WTC11 (cell line): ENCODE results near the gene ABTB2. TPM values are rescaled to one million over a fixed set of nuclear protein-coding genes. Genes with fewer than 3 reads are reported as not detected.

Experiments used
- ATAC-seq: fragments of 200-7000 bp; cut with Tn5 transposase; 2 replicates; pipeline ENCODE4 v1.10.0; 2021; ENCODE audit warnings: mild to moderate bottlenecking, moderate library complexity
- CTCF ChIA-PET: fragments of 300-600 bp; sonication (Branson Sonifier 250); formaldehyde crosslinking; loops from one replicate; lab custom pipeline; 2021; ENCODE audit warnings: antibody characterized with exemption; lab: Charles Lee
- POLR2A ChIA-PET: fragments of 350-600 bp; sonication (Branson Sonifier 250); formaldehyde crosslinking; loops from one replicate; lab custom pipeline; 2021; ENCODE audit warnings: antibody characterized with exemption; lab: Charles Lee
- DNase-seq: peaks from one replicate; pipeline ENCODE4 v3.0.0; 2021; ENCODE audit warnings: low spot score
- H3K27ac Mint-ChIP-seq: 2 replicates; pipeline ENCODE4 v1.8.0; 2021; ENCODE audit warnings: mixed read lengths
- H3K27me3 Mint-ChIP-seq: 2 replicates; pipeline ENCODE4 v1.8.0; 2021; ENCODE audit warnings: low read depth, mild to moderate bottlenecking, moderate library complexity, mixed read lengths
- H3K36me3 Mint-ChIP-seq: 2 replicates; pipeline ENCODE4 v1.8.0; 2021; ENCODE audit warnings: mixed read lengths
- H3K4me1 Mint-ChIP-seq: 2 replicates; pipeline ENCODE4 v1.8.0; 2022; ENCODE audit warnings: mixed read lengths
- H3K4me3 Mint-ChIP-seq: 2 replicates; pipeline ENCODE4 v1.8.0; 2021; ENCODE audit warnings: mild to moderate bottlenecking, moderate library complexity, mixed read lengths
- H3K9me3 Mint-ChIP-seq: 2 replicates; pipeline ENCODE4 v1.8.0; 2021; ENCODE audit warnings: mixed read lengths
- CREB1 ChIP-seq: sonication (generic); formaldehyde crosslinking; IDR thresholded peaks from 2 replicates; pipeline ENCODE4 v1.8.0; 2023; ENCODE audit warnings: mild to moderate bottlenecking, missing genetic modification reagents
- ETV6 ChIP-seq: sonication (generic); formaldehyde crosslinking; IDR thresholded peaks from 2 replicates; pipeline ENCODE4 v1.8.1; 2022; ENCODE audit warnings: mild to moderate bottlenecking, missing genetic modification reagents
- FOXK1 ChIP-seq: sonication (generic); formaldehyde crosslinking; IDR thresholded peaks from 2 replicates; pipeline ENCODE4 v1.8.0; 2022; ENCODE audit warnings: mild to moderate bottlenecking, moderate library complexity, missing genetic modification reagents
- HMGA2 ChIP-seq: fragments of 250-450 bp; sonication (Bioruptor Pico); IDR thresholded peaks from 2 replicates; pipeline ENCODE4 v1.4.0; 2021; ENCODE audit warnings: mild to moderate bottlenecking, moderate library complexity
- JUN ChIP-seq: sonication (generic); formaldehyde crosslinking; IDR thresholded peaks from 2 replicates; pipeline ENCODE4 v1.8.0; 2023; ENCODE audit warnings: mild to moderate bottlenecking, missing genetic modification reagents
- NFATC4 ChIP-seq: fragments of 250-450 bp; sonication (Bioruptor Pico); IDR thresholded peaks from 2 replicates; pipeline ENCODE4 v1.9.0; 2021; ENCODE audit warnings: mild to moderate bottlenecking
- NFE2L1 ChIP-seq: sonication (generic); formaldehyde crosslinking; IDR thresholded peaks from 2 replicates; pipeline ENCODE4 v1.8.1; 2023; ENCODE audit warnings: missing genetic modification reagents
- NFYB ChIP-seq: sonication (generic); formaldehyde crosslinking; conservative IDR thresholded peaks from 2 replicates; pipeline ENCODE4 v1.8.0; 2022; ENCODE audit warnings: low read depth, missing genetic modification reagents
- OVOL2 ChIP-seq: fragments of 250-450 bp; sonication (Bioruptor Pico); IDR thresholded peaks from 2 replicates; pipeline ENCODE4 v1.9.0; 2021; ENCODE audit warnings: mild to moderate bottlenecking, borderline replicate concordance
- TCF7 ChIP-seq: sonication (generic); formaldehyde crosslinking; IDR thresholded peaks from 2 replicates; pipeline ENCODE4 v1.8.0; 2022; ENCODE audit warnings: mild to moderate bottlenecking, low read depth, missing genetic modification reagents, moderate library complexity
- ZNF232 ChIP-seq: sonication (generic); formaldehyde crosslinking; IDR thresholded peaks from 2 replicates; pipeline ENCODE4 v1.8.0; 2022; ENCODE audit warnings: mild to moderate bottlenecking, missing genetic modification reagents
- ZNF423 ChIP-seq: fragments of 250-450 bp; sonication (Bioruptor Pico); IDR thresholded peaks from 2 replicates; pipeline ENCODE4 v2.1.2; 2022; ENCODE audit warnings: mild to moderate bottlenecking, moderate library complexity
- total RNA-seq: library from RNA; stranded (reverse); gene quantifications from 3 replicates; pipeline ENCODE4 v1.2.3, GENCODE V29; 2021
- TF ChIP-seq, protein P1 (sequence below): sonication (generic); formaldehyde crosslinking; IDR thresholded peaks from 2 replicates; pipeline ENCODE4 v1.8.1; 2023; ENCODE audit warnings: mild to moderate bottlenecking, missing genetic modification reagents, moderate library complexity
- TF ChIP-seq, protein P2 (sequence below): sonication (generic); formaldehyde crosslinking; IDR thresholded peaks from 2 replicates; pipeline ENCODE4 v1.8.1; 2022; ENCODE audit warnings: missing genetic modification reagents, borderline replicate concordance
- TF ChIP-seq, protein P3 (sequence below): sonication (generic); formaldehyde crosslinking; IDR thresholded peaks from 2 replicates; pipeline ENCODE4 v1.8.0; 2023; ENCODE audit warnings: missing genetic modification reagents, mild to moderate bottlenecking, borderline replicate concordance
- TF ChIP-seq, protein P4 (sequence below): sonication (generic); formaldehyde crosslinking; IDR thresholded peaks from 2 replicates; pipeline ENCODE4 v1.8.0; 2023; ENCODE audit warnings: missing genetic modification reagents
- TF ChIP-seq, protein P5 (sequence below): sonication (generic); formaldehyde crosslinking; IDR thresholded peaks from 2 replicates; pipeline ENCODE4 v1.8.0; 2022; ENCODE audit warnings: mild to moderate bottlenecking, missing genetic modification reagents
- TF ChIP-seq, protein P6 (sequence below): sonication (generic); formaldehyde crosslinking; conservative IDR thresholded peaks from 2 replicates; pipeline ENCODE4 v1.8.1; 2023; ENCODE audit warnings: mild to moderate bottlenecking, low read depth, missing genetic modification reagents, moderate library complexity
- TF ChIP-seq, protein P7 (sequence below): sonication (generic); formaldehyde crosslinking; IDR thresholded peaks from 2 replicates; pipeline ENCODE4 v1.8.1; 2022; ENCODE audit warnings: mild to moderate bottlenecking, missing genetic modification reagents, moderate library complexity, borderline replicate concordance

ABTB2 gene
- total RNA-seq, 1 experiment from 2014 or later, result 12.8 TPM

DNA sequence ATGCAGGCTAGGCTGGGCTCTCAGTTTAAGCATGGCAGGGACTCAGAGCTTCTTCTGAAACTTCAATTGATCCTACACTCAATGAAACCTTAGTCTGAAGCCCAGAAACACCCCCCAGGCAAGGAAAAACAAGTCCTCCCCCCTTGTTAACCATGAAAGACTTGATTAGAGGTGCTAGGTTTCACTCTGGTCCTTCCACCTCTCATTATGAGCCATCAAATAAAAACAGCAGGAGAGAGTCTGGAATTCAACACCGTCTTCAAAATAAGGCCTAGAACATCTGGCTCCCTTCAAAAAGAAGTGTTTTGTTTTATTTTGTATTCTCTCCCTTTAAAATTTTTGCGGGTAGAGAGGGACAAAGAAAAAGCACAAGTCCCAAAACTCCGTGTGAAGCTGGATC, 156.7 kb downstream of the ABTB2 start:
- ATAC-seq (no peak), DNase-seq (no peak)
- Mint-ChIP-seq H3K9me3 (no peaks in the 10 kb centered on the region), H3K4me3 (no peak overlapping the region), H3K4me1 (peaks cover 54% of the 10 kb centered on the region), H3K36me3 (peaks cover 3% of the 10 kb centered on the region; the same call in 1 of the 2 replicates), H3K27me3 (no peaks in the 10 kb centered on the region), H3K27ac (no peak overlapping the region)
- TF ChIP-seq ZNF232 (CRISPR knock-in tag) (no peak), ZNF423 (CRISPR knock-in tag) (no peak), NFATC4 (CRISPR knock-in tag) (no peak), FOXK1 (CRISPR knock-in tag) (no peak), ETV6 (CRISPR knock-in tag) (no peak), TCF7 (CRISPR knock-in tag) (no peak), HMGA2 (CRISPR knock-in tag) (no peak), OVOL2 (no peak), JUN (no peak), NFYB (no peak)
- TF ChIP-seq, protein P1, sequence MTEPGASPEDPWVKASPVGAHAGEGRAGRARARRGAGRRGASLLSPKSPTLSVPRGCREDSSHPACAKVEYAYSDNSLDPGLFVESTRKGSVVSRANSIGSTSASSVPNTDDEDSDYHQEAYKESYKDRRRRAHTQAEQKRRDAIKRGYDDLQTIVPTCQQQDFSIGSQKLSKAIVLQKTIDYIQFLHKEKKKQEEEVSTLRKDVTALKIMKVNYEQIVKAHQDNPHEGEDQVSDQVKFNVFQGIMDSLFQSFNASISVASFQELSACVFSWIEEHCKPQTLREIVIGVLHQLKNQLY, result no peak
- TF ChIP-seq, protein P2, sequence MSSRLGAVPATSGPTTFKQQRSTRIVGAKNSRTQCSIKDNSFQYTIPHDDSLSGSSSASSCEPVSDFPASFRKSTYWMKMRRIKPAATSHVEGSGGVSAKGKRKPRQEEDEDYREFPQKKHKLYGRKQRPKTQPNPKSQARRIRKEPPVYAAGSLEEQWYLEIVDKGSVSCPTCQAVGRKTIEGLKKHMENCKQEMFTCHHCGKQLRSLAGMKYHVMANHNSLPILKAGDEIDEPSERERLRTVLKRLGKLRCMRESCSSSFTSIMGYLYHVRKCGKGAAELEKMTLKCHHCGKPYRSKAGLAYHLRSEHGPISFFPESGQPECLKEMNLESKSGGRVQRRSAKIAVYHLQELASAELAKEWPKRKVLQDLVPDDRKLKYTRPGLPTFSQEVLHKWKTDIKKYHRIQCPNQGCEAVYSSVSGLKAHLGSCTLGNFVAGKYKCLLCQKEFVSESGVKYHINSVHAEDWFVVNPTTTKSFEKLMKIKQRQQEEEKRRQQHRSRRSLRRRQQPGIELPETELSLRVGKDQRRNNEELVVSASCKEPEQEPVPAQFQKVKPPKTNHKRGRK (CRISPR knock-in tag), result no peak
- TF ChIP-seq, protein P3, sequence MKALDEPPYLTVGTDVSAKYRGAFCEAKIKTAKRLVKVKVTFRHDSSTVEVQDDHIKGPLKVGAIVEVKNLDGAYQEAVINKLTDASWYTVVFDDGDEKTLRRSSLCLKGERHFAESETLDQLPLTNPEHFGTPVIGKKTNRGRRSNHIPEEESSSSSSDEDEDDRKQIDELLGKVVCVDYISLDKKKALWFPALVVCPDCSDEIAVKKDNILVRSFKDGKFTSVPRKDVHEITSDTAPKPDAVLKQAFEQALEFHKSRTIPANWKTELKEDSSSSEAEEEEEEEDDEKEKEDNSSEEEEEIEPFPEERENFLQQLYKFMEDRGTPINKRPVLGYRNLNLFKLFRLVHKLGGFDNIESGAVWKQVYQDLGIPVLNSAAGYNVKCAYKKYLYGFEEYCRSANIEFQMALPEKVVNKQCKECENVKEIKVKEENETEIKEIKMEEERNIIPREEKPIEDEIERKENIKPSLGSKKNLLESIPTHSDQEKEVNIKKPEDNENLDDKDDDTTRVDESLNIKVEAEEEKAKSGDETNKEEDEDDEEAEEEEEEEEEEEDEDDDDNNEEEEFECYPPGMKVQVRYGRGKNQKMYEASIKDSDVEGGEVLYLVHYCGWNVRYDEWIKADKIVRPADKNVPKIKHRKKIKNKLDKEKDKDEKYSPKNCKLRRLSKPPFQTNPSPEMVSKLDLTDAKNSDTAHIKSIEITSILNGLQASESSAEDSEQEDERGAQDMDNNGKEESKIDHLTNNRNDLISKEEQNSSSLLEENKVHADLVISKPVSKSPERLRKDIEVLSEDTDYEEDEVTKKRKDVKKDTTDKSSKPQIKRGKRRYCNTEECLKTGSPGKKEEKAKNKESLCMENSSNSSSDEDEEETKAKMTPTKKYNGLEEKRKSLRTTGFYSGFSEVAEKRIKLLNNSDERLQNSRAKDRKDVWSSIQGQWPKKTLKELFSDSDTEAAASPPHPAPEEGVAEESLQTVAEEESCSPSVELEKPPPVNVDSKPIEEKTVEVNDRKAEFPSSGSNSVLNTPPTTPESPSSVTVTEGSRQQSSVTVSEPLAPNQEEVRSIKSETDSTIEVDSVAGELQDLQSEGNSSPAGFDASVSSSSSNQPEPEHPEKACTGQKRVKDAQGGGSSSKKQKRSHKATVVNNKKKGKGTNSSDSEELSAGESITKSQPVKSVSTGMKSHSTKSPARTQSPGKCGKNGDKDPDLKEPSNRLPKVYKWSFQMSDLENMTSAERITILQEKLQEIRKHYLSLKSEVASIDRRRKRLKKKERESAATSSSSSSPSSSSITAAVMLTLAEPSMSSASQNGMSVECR (CRISPR knock-in tag), result no peak
- TF ChIP-seq, protein P4, sequence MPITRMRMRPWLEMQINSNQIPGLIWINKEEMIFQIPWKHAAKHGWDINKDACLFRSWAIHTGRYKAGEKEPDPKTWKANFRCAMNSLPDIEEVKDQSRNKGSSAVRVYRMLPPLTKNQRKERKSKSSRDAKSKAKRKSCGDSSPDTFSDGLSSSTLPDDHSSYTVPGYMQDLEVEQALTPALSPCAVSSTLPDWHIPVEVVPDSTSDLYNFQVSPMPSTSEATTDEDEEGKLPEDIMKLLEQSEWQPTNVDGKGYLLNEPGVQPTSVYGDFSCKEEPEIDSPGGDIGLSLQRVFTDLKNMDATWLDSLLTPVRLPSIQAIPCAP (CRISPR knock-in tag), result no peak
- TF ChIP-seq, protein P5, sequence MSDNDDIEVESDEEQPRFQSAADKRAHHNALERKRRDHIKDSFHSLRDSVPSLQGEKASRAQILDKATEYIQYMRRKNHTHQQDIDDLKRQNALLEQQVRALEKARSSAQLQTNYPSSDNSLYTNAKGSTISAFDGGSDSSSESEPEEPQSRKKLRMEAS (CRISPR knock-in tag), result no peak
- ChIA-PET POLR2A (interaction anchor here (0.5 kb wide), 1 partner anchor 806 kb away, joined by 3 read pairs; no protein-coding TSS in a partner anchor), CTCF (no interaction called here)

DNA sequence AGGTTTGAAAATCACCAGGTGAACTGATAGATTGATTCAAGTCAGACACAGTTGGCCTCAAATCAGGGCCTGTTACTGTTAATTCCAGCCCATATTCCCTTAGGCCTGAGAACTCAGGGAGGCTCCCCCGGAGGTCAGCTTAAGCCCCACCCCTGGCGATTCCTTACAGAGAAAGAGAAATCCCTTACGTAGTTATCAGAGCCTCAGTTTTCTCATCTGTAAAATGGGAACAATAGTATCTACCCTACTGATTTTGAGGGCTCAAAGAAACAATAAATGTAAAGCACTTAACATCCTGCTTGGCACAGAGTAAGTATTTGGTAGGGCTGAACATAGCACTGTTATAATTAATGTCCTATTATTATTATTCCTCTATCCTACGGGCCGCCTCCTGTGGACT, 158.3 kb downstream of the ABTB2 start:
- no peak overlapping the region for H3K27ac Mint-ChIP-seq
- no peaks in the 10 kb centered on the region for H3K27me3 Mint-ChIP-seq
- no peak overlapping the region for H3K4me3 Mint-ChIP-seq
- peaks cover 3% of the 10 kb centered on the region; the same call in 1 of the 2 replicates for H3K36me3 Mint-ChIP-seq
- ATAC-seq (no peak), DNase-seq (no peak)
- H3K9me3 Mint-ChIP-seq, result no peaks in the 10 kb centered on the region
- ChIA-PET POLR2A (no interaction called here), CTCF (interaction anchor here (1.8 kb wide), 1 partner anchor 25 kb away, joined by 6 read pairs; no protein-coding TSS in a partner anchor)
- H3K4me1 Mint-ChIP-seq, result peaks cover 45% of the 10 kb centered on the region
- TF ChIP-seq, protein P6, sequence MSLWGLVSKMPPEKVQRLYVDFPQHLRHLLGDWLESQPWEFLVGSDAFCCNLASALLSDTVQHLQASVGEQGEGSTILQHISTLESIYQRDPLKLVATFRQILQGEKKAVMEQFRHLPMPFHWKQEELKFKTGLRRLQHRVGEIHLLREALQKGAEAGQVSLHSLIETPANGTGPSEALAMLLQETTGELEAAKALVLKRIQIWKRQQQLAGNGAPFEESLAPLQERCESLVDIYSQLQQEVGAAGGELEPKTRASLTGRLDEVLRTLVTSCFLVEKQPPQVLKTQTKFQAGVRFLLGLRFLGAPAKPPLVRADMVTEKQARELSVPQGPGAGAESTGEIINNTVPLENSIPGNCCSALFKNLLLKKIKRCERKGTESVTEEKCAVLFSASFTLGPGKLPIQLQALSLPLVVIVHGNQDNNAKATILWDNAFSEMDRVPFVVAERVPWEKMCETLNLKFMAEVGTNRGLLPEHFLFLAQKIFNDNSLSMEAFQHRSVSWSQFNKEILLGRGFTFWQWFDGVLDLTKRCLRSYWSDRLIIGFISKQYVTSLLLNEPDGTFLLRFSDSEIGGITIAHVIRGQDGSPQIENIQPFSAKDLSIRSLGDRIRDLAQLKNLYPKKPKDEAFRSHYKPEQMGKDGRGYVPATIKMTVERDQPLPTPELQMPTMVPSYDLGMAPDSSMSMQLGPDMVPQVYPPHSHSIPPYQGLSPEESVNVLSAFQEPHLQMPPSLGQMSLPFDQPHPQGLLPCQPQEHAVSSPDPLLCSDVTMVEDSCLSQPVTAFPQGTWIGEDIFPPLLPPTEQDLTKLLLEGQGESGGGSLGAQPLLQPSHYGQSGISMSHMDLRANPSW (CRISPR knock-in tag), result no peak
- TF ChIP-seq TCF7 (CRISPR knock-in tag) (no peak), ETV6 (CRISPR knock-in tag) (no peak), NFE2L1 (CRISPR knock-in tag) (no peak), CREB1 (no peak)
- TF ChIP-seq, protein P7, sequence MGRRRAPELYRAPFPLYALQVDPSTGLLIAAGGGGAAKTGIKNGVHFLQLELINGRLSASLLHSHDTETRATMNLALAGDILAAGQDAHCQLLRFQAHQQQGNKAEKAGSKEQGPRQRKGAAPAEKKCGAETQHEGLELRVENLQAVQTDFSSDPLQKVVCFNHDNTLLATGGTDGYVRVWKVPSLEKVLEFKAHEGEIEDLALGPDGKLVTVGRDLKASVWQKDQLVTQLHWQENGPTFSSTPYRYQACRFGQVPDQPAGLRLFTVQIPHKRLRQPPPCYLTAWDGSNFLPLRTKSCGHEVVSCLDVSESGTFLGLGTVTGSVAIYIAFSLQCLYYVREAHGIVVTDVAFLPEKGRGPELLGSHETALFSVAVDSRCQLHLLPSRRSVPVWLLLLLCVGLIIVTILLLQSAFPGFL (CRISPR knock-in tag), result no peak
- TF ChIP-seq, protein P3 (CRISPR knock-in tag), result no peak
